ENCODE measurements around the gene CLIC3. TPM values are rescaled to one million over a fixed set of nuclear protein-coding genes. Genes with fewer than 3 reads are reported as not detected.

CLIC3 gene
- total and polyA plus RNA-seq, 2 experiments from 2014 or later: 37.7 to 98.9 TPM

- no peaks in the 10 kb centered on the region for H3K36me3 ChIP-seq (ENCODE audit: low read depth)
- in situ Hi-C loops (cut with MboI): no loop called here
- H3K4me1 ChIP-seq (ENCODE audit: insufficient read depth): no peaks in the 10 kb centered on the region
- no peaks in the 10 kb centered on the region for H3F3A ChIP-seq (ENCODE audit: insufficient read depth)
- TF ChIP-seq EZH2 (IDR thresholded peaks at IDR 0.05; ENCODE audit: insufficient read depth, poor library complexity, severe bottlenecking) (no peak), EZH2phosphoT487 (IDR thresholded peaks at IDR 0.05; ENCODE audit: insufficient read depth, low read depth) (no peak)
- H3K4me2 ChIP-seq (ENCODE audit: unreplicated experiment): no peak overlapping the region
- no peaks in the 10 kb centered on the region for H3K9me3 ChIP-seq (ENCODE audit: low read depth)
- whole genome bisulfite sequencing, 2 experiments (ENCODE audit: low coverage in 1 of 2, low lambda C conversion rate in 2 of 2, missing lambda C conversion rate in 2 of 2): 64 to 70% methylated on average over 2 of the region's 2 CpGs
- no peaks in the 10 kb centered on the region for H4K20me1 ChIP-seq (ENCODE audit: insufficient read depth)
- no peak overlapping the region for H3K9ac ChIP-seq
- H3K9me2 ChIP-seq (ENCODE audit: insufficient read depth): no peaks in the 10 kb centered on the region
- DNase-seq: no peak
- H3K79me2 ChIP-seq (ENCODE audit: insufficient read depth): no peaks in the 10 kb centered on the region
- no peak overlapping the region for H3K4me3 ChIP-seq
- H3K27ac ChIP-seq: no peak overlapping the region
- no peak overlapping the region for H2AFZ ChIP-seq
- H3K27me3 ChIP-seq (replicated peaks; ENCODE audit: insufficient read depth): no peaks in the 10 kb centered on the region
Measured at GRCh38 chr9:137026384-137026783, 30.0 kb upstream of the CLIC3 start.

GRCh38 chr9:137025517-137025966 is 29.2 kb upstream of the CLIC3 start:
- in situ Hi-C loops (cut with MboI): no loop called here

GRCh38 chr9:137023583-137023991 is 27.2 kb upstream of the CLIC3 start:
- 90% methylated on average over 7 to 15 of the region's 15 CpGs for WGBS, 2 experiments (ENCODE audit: low coverage in 1 of 2, low lambda C conversion rate in 2 of 2, missing lambda C conversion rate in 2 of 2)
- H2AFZ ChIP-seq: no peak overlapping the region
- H3K36me3 ChIP-seq (ENCODE audit: low read depth): no peaks in the 10 kb centered on the region
- no peak overlapping the region for H3K27ac ChIP-seq
- H3K4me3 ChIP-seq: no peak overlapping the region
- no peak overlapping the region for H3K4me2 ChIP-seq (ENCODE audit: unreplicated experiment)
- no peaks in the 10 kb centered on the region for H3K9me3 ChIP-seq (ENCODE audit: low read depth)
- no peak for DNase-seq
- TF ChIP-seq EZH2phosphoT487 (IDR thresholded peaks at IDR 0.05; ENCODE audit: insufficient read depth, low read depth): no peak
- TF ChIP-seq EZH2 (IDR thresholded peaks at IDR 0.05; ENCODE audit: insufficient read depth, poor library complexity, severe bottlenecking): no peak
- no peaks in the 10 kb centered on the region for H4K20me1 ChIP-seq (ENCODE audit: insufficient read depth)
- in situ Hi-C loops (cut with MboI): no loop called here
- H3K79me2 ChIP-seq (ENCODE audit: insufficient read depth): no peaks in the 10 kb centered on the region
- no peaks in the 10 kb centered on the region for H3K9me2 ChIP-seq (ENCODE audit: insufficient read depth)
- no peak overlapping the region for H3K9ac ChIP-seq
- H3F3A ChIP-seq (ENCODE audit: insufficient read depth): no peaks in the 10 kb centered on the region
- H3K4me1 ChIP-seq (ENCODE audit: insufficient read depth): no peaks in the 10 kb centered on the region
- H3K27me3 ChIP-seq (replicated peaks; ENCODE audit: insufficient read depth): no peaks in the 10 kb centered on the region

More at GRCh38 chr9:137025517-137025966, 29.2 kb upstream of the CLIC3 start:
- no peak for TF ChIP-seq EZH2 (IDR thresholded peaks at IDR 0.05; ENCODE audit: insufficient read depth, poor library complexity, severe bottlenecking)
- no peak for TF ChIP-seq EZH2phosphoT487 (IDR thresholded peaks at IDR 0.05; ENCODE audit: insufficient read depth, low read depth)
- Histone ChIP-seq H3K9me3 (ENCODE audit: low read depth) (no peaks in the 10 kb centered on the region), H3F3A (ENCODE audit: insufficient read depth) (no peaks in the 10 kb centered on the region), H2AFZ (no peak overlapping the region), H3K27me3 (replicated peaks; ENCODE audit: insufficient read depth) (no peaks in the 10 kb centered on the region), H3K79me2 (ENCODE audit: insufficient read depth) (no peaks in the 10 kb centered on the region), H3K9me2 (ENCODE audit: insufficient read depth) (no peaks in the 10 kb centered on the region), H3K9ac (no peak overlapping the region), H3K36me3 (ENCODE audit: low read depth) (no peaks in the 10 kb centered on the region), H4K20me1 (ENCODE audit: insufficient read depth) (no peaks in the 10 kb centered on the region), H3K4me1 (ENCODE audit: insufficient read depth) (no peaks in the 10 kb centered on the region), H3K27ac (no peak overlapping the region), H3K4me2 (ENCODE audit: unreplicated experiment) (no peak overlapping the region), H3K4me3 (no peak overlapping the region)
- DNase-seq: no peak
- 85% methylated on average over 18 to 19 of the region's 21 CpGs for WGBS, 2 experiments (ENCODE audit: low coverage in 1 of 2, low lambda C conversion rate in 2 of 2, missing lambda C conversion rate in 2 of 2)

GRCh38 chr9:137023157-137023556 is 26.8 kb upstream of the CLIC3 start:
- DNase-seq: no peak
- Histone ChIP-seq H3K27ac (no peak overlapping the region), H3K4me1 (ENCODE audit: insufficient read depth) (no peaks in the 10 kb centered on the region), H2AFZ (no peak overlapping the region), H3K9ac (no peak overlapping the region), H4K20me1 (ENCODE audit: insufficient read depth) (no peaks in the 10 kb centered on the region), H3K79me2 (ENCODE audit: insufficient read depth) (no peaks in the 10 kb centered on the region), H3F3A (ENCODE audit: insufficient read depth) (no peaks in the 10 kb centered on the region), H3K4me2 (ENCODE audit: unreplicated experiment) (no peak overlapping the region), H3K27me3 (replicated peaks; ENCODE audit: insufficient read depth) (no peaks in the 10 kb centered on the region), H3K36me3 (ENCODE audit: low read depth) (no peaks in the 10 kb centered on the region), H3K4me3 (no peak overlapping the region), H3K9me3 (ENCODE audit: low read depth) (no peaks in the 10 kb centered on the region), H3K9me2 (ENCODE audit: insufficient read depth) (no peaks in the 10 kb centered on the region)
- TF ChIP-seq EZH2phosphoT487 (IDR thresholded peaks at IDR 0.05; ENCODE audit: insufficient read depth, low read depth) (no peak), EZH2 (IDR thresholded peaks at IDR 0.05; ENCODE audit: insufficient read depth, poor library complexity, severe bottlenecking) (no peak)
- in situ Hi-C loops (cut with MboI): no loop called here
- WGBS, 2 experiments (ENCODE audit: low coverage in 1 of 2, low lambda C conversion rate in 2 of 2, missing lambda C conversion rate in 2 of 2): 85 to 86% methylated on average over 7 of the region's 7 CpGs

- 91 to 92% methylated on average over 20 to 22 of the region's 23 CpGs for WGBS, 2 experiments (ENCODE audit: low coverage in 1 of 2, low lambda C conversion rate in 2 of 2, missing lambda C conversion rate in 2 of 2)
- no peaks in the 10 kb centered on the region for H3K36me3 ChIP-seq (ENCODE audit: low read depth)
- TF ChIP-seq EZH2 (IDR thresholded peaks at IDR 0.05; ENCODE audit: insufficient read depth, poor library complexity, severe bottlenecking) (no peak), EZH2phosphoT487 (IDR thresholded peaks at IDR 0.05; ENCODE audit: insufficient read depth, low read depth) (no peak)
Measured at GRCh38 chr9:137022662-137023008, 26.3 kb upstream of the CLIC3 start.

More at GRCh38 chr9:137022662-137023008, 26.3 kb upstream of the CLIC3 start:
- no peak overlapping the region for H3K9ac ChIP-seq
- no peak overlapping the region for H3K4me3 ChIP-seq
- H3K27me3 ChIP-seq (replicated peaks; ENCODE audit: insufficient read depth): no peaks in the 10 kb centered on the region
- H2AFZ ChIP-seq: no peak overlapping the region
- H3K9me3 ChIP-seq (ENCODE audit: low read depth): no peaks in the 10 kb centered on the region
- H3K27ac ChIP-seq: no peak overlapping the region
- no peaks in the 10 kb centered on the region for H3K9me2 ChIP-seq (ENCODE audit: insufficient read depth)
- DNase-seq: no peak
- in situ Hi-C loops (cut with MboI): no loop called here
- no peaks in the 10 kb centered on the region for H3K79me2 ChIP-seq (ENCODE audit: insufficient read depth)
- no peak overlapping the region for H3K4me2 ChIP-seq (ENCODE audit: unreplicated experiment)
- no peaks in the 10 kb centered on the region for H4K20me1 ChIP-seq (ENCODE audit: insufficient read depth)
- no peaks in the 10 kb centered on the region for H3F3A ChIP-seq (ENCODE audit: insufficient read depth)
- H3K4me1 ChIP-seq (ENCODE audit: insufficient read depth): no peaks in the 10 kb centered on the region
